ENCODE measurements around the gene KCNJ15.
A peak's percentile ranks its signal among the peaks of the same experiment; 100 is the strongest.

Gene KCNJ15

DNA sequence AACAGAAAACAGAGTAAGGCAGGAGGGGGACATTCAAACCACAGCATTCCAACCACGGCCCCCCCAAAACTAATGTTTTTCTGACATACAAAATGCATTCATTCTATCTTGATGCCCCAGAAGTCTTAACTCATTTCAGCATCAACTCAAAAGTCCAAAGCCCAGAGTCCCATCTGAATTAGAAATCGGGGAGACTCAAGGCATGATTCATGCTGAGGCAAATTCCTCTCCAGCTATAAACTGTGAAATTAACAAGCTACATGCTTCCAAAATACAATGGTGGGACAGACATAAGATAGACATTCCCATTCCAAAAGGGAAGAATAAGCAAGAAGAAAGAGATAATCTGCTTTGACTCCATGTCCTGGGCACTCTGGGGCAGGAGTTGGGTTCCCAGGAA lies 73.9 kb downstream of the KCNJ15 start:
- peak overlapping the region; percentile 2 for H3K9ac ChIP-seq (ENCODE audit: low read depth, low read length)
- no peaks in the 10 kb centered on the region for H3K9me3 ChIP-seq (replicated peaks; ENCODE audit: low read length)
- H3K27me3 ChIP-seq (ENCODE audit: control insufficient read depth, insufficient read depth, low read length) = no peaks in the 10 kb centered on the region
- no peak overlapping the region for H3K4me3 ChIP-seq (ENCODE audit: low read length)
- H3K36me3 ChIP-seq (ENCODE audit: insufficient read depth, low read length) = no peaks in the 10 kb centered on the region
- H3K4me2 ChIP-seq (ENCODE audit: low read length) = no peak overlapping the region
- peaks cover 72% of the 10 kb centered on the region for H3K4me1 ChIP-seq (ENCODE audit: control insufficient read depth, insufficient read depth, low read length)

DNA sequence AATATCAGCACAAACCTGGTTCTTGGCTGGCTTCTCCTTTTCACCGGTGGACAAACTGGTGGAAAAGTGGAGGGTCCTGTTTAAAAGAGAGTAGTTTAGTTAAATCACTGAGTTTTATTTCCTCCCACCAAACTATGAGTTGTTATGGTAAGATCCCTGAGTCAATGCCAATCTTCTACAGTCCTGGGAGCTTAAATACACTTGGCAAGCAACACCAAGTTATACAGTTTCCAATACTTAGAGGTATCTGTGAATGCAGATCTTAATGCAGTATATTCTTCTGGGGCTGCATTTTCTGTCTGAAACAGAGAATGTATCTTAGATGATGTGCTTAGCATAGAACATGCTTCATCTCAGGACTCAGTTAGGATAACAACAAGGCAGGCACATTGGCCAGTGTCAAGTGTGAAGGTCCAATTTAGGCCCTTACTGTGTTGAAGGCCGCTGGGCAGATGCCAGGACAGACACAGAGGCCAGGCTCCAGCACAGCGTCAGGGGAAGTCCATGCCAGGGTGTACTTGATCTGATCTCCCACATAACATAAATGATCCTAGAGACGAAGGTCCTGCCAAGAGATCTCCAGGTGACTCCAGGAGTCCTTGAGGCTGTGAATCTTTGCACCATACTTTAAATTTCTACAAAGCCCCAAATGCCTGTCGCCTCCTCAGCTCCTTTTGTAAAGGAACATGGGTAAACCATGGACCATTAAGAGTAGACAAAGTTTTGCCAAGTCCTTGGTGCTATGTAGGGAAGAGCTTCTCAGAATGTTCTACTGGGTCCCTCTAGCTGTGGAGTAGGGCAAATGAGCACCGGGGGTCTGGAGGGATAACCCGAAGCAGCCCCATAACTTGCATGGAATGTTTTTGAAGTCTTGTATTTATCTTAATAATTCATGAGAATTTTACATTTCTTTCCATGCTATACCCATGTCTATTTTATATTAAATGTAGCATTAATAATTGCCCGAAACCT lies 76.8 kb downstream of the KCNJ15 start:
- peak overlapping the region; percentile 3 for H3K9ac ChIP-seq (ENCODE audit: low read depth, low read length)
- peaks cover 45% of the 10 kb centered on the region for H3K4me1 ChIP-seq (ENCODE audit: control insufficient read depth, insufficient read depth, low read length)
- no peak overlapping the region for H3K4me3 ChIP-seq (ENCODE audit: low read length)
- no peaks in the 10 kb centered on the region for H3K9me3 ChIP-seq (replicated peaks; ENCODE audit: low read length)
- no peaks in the 10 kb centered on the region for H3K27me3 ChIP-seq (ENCODE audit: control insufficient read depth, insufficient read depth, low read length)
- H3K36me3 ChIP-seq (ENCODE audit: insufficient read depth, low read length) = no peaks in the 10 kb centered on the region
- H3K4me2 ChIP-seq (ENCODE audit: low read length) = no peak overlapping the region

DNA sequence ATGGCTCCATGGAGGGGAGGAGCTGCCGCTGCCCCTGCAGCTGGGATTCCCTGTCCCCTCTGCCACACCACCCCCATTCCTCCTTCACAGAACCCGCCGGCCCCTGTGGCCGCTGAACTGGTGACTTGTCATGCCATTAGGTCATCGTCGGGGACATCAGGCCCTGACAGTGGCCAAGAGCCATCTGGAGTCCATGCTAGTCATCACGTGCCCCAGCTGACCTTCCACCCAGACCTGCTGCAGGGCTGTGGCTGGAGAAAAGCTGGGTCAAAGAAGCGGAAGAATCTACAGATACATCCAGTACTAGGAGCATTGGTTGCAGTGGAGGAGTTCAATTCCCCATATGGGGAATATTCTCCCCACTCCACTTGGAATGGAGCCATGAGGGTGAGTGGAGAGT lies 78.1 kb downstream of the KCNJ15 start:
- H3K9me3 ChIP-seq (replicated peaks; ENCODE audit: low read length) = no peaks in the 10 kb centered on the region
- H3K4me3 ChIP-seq (ENCODE audit: low read length) = no peak overlapping the region
- H3K27me3 ChIP-seq (ENCODE audit: control insufficient read depth, insufficient read depth, low read length) = no peaks in the 10 kb centered on the region
- H3K9ac ChIP-seq (ENCODE audit: low read depth, low read length) = no peak overlapping the region
- H3K4me1 ChIP-seq (ENCODE audit: control insufficient read depth, insufficient read depth, low read length) = peaks cover 32% of the 10 kb centered on the region
- H3K4me2 ChIP-seq (ENCODE audit: low read length) = no peak overlapping the region
- H3K36me3 ChIP-seq (ENCODE audit: insufficient read depth, low read length) = no peaks in the 10 kb centered on the region

DNA sequence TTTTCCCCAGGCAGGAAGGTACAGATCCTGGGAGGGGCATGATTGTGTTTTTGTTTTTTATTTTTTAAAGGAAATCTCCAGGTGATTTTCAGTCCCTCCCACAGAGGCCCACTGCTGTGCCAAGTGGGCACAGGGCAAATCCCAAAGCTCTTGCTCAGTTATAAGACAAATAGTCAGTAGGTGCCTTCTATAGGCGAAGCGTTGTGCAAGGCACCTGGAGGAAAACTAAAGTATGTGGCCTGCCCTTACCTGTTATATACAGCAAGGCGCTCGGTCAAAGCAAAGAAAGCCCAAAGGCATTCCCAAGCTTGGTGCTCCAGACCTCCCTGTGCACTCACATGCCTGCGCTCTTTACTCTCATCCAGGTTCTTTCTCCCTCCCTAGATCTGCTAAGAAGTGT lies 81.0 kb downstream of the KCNJ15 start:
- Histone ChIP-seq H3K4me1 (ENCODE audit: control insufficient read depth, insufficient read depth, low read length) (peaks cover 19% of the 10 kb centered on the region), H3K9ac (ENCODE audit: low read depth, low read length) (no peak overlapping the region), H3K27me3 (ENCODE audit: control insufficient read depth, insufficient read depth, low read length) (no peaks in the 10 kb centered on the region), H3K36me3 (ENCODE audit: insufficient read depth, low read length) (no peaks in the 10 kb centered on the region), H3K4me3 (ENCODE audit: low read length) (no peak overlapping the region), H3K4me2 (ENCODE audit: low read length) (no peak overlapping the region), H3K9me3 (replicated peaks; ENCODE audit: low read length) (no peaks in the 10 kb centered on the region)

DNA sequence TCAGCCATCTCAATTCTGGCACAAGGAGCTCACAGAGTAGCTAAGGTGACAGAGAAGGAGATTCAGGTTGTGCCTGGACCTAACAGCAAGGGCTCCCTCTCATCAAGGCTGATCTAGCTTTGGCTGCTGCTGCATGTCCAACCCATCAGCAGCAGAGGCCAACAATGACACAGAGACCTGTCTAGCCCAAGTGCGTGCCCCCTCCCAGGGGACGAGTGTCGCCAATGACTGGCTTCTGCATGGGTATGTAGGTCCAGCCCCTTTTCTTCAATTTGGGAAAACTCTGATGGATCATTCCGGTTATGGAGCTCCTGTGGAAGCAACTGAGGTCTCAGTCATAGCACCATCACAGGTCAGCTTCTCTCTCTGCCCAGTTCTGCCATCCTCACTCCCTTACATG lies 83.3 kb downstream of the KCNJ15 start:
- H3K36me3 ChIP-seq (ENCODE audit: insufficient read depth, low read length) = no peaks in the 10 kb centered on the region
- H3K9me3 ChIP-seq (replicated peaks; ENCODE audit: low read length) = no peaks in the 10 kb centered on the region
- H3K27me3 ChIP-seq (ENCODE audit: control insufficient read depth, insufficient read depth, low read length) = no peaks in the 10 kb centered on the region
- H3K4me3 ChIP-seq (ENCODE audit: low read length) = no peak overlapping the region
- no peak overlapping the region for H3K9ac ChIP-seq (ENCODE audit: low read depth, low read length)
- H3K4me1 ChIP-seq (ENCODE audit: control insufficient read depth, insufficient read depth, low read length) = peaks cover 21% of the 10 kb centered on the region
- no peak overlapping the region for H3K4me2 ChIP-seq (ENCODE audit: low read length)

DNA sequence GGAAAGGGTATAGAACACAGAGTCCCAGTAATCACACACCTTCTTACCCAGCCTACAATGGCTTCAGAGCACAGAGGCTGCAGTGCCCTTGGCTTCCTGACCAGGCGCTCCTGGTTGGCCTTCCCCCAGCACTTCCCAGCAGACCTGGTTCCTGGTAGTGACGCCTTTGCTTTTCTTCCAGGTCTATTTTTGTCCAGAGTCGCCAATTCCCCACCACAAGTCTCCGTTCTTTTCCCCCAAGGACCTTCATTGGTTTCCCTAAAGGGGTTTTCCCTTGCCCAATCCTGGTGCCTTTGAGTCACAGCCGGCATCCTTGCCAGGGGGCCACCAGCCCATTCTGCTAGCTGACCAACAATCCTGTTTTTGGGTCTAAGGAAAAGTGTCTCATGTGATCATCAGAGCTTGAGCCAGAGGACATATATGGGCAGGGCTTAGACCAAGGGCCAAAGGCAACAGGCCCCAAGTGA lies 84.8 kb downstream of the KCNJ15 start:
- Histone ChIP-seq H3K36me3 (ENCODE audit: insufficient read depth, low read length) (no peaks in the 10 kb centered on the region), H3K9me3 (replicated peaks; ENCODE audit: low read length) (no peaks in the 10 kb centered on the region), H3K4me1 (ENCODE audit: control insufficient read depth, insufficient read depth, low read length) (peaks cover 21% of the 10 kb centered on the region), H3K27me3 (ENCODE audit: control insufficient read depth, insufficient read depth, low read length) (no peaks in the 10 kb centered on the region), H3K9ac (ENCODE audit: low read depth, low read length) (no peak overlapping the region), H3K4me3 (ENCODE audit: low read length) (no peak overlapping the region), H3K4me2 (ENCODE audit: low read length) (no peak overlapping the region)

DNA sequence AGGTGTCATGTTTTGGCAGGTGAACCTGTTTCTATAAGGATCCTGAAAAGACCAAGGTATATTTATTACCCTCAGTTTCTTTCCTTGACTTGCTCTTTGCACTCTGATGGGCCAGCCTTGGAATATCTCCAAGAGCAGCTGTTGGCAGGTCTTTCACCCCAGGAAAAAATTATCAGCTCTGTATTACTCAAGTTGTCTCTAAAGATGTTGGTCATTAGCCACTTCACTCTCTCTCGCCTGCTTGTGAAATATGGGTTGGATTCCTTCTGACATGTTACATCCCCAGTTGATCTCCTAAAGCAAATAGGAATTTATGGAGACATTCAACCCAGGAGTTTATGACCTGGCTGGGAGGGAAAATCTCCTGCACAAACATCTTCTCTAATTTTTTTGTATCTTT lies 85.9 kb downstream of the KCNJ15 start:
- H3K27me3 ChIP-seq (ENCODE audit: control insufficient read depth, insufficient read depth, low read length) = no peaks in the 10 kb centered on the region
- no peak overlapping the region for H3K4me3 ChIP-seq (ENCODE audit: low read length)
- H3K9me3 ChIP-seq (replicated peaks; ENCODE audit: low read length) = no peaks in the 10 kb centered on the region
- no peaks in the 10 kb centered on the region for H3K36me3 ChIP-seq (ENCODE audit: insufficient read depth, low read length)
- H3K4me2 ChIP-seq (ENCODE audit: low read length) = no peak overlapping the region
- H3K4me1 ChIP-seq (ENCODE audit: control insufficient read depth, insufficient read depth, low read length) = peaks cover 21% of the 10 kb centered on the region
- no peak overlapping the region for H3K9ac ChIP-seq (ENCODE audit: low read depth, low read length)

DNA sequence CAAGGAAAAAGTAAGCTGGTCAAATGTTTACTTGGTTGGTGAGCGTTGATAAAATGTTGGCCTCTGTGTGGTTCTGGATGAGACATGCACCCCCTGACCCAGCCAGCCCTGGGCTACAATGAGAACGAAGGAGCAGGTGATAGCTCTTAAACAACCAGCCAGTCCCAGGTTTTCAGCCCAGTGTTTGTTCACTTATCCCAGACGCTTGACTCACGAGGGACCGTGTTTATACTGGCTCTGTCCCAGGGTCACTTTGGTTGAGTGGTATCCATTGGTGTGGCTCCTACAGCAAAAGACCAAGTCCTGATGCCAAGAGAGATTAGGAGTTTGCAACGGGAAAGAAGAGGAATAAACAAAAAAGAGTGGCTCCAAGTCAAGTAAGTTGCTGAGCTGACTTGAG lies 86.9 kb downstream of the KCNJ15 start:
- Histone ChIP-seq H3K27me3 (ENCODE audit: control insufficient read depth, insufficient read depth, low read length) (no peaks in the 10 kb centered on the region), H3K9ac (ENCODE audit: low read depth, low read length) (peak overlapping the region; percentile 7), H3K4me1 (ENCODE audit: control insufficient read depth, insufficient read depth, low read length) (peaks cover 26% of the 10 kb centered on the region), H3K4me2 (ENCODE audit: low read length) (peak overlapping the region; percentile 42), H3K9me3 (replicated peaks; ENCODE audit: low read length) (no peaks in the 10 kb centered on the region), H3K36me3 (ENCODE audit: insufficient read depth, low read length) (no peaks in the 10 kb centered on the region), H3K4me3 (ENCODE audit: low read length) (peak overlapping the region; percentile 15)

DNA sequence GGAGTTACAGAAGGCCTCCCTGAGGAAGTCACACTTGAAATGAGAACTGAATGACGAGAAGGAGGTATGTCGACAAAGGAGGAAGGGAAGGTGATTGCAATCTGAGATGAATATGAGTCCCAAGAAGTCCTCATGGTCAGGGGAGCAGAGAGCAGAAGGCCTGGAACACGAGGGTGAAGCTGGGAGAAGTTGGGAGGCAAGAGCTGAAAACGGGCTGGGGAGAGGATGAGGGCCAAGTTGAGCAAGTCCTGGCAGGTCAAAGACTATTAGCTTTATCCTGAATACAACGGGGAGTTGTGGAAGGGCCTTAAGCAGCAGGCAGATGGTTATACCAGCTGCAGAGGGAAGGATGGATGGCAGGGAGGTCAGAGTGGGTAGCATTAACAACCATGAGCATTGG lies 89.5 kb downstream of the KCNJ15 start:
- H3K27me3 ChIP-seq (ENCODE audit: control insufficient read depth, insufficient read depth, low read length) = no peaks in the 10 kb centered on the region
- no peak overlapping the region for H3K4me3 ChIP-seq (ENCODE audit: low read length)
- H3K4me2 ChIP-seq (ENCODE audit: low read length) = no peak overlapping the region
- H3K36me3 ChIP-seq (ENCODE audit: insufficient read depth, low read length) = no peaks in the 10 kb centered on the region
- no peak overlapping the region for H3K9ac ChIP-seq (ENCODE audit: low read depth, low read length)
- no peaks in the 10 kb centered on the region for H3K9me3 ChIP-seq (replicated peaks; ENCODE audit: low read length)
- H3K4me1 ChIP-seq (ENCODE audit: control insufficient read depth, insufficient read depth, low read length) = peaks cover 52% of the 10 kb centered on the region

DNA sequence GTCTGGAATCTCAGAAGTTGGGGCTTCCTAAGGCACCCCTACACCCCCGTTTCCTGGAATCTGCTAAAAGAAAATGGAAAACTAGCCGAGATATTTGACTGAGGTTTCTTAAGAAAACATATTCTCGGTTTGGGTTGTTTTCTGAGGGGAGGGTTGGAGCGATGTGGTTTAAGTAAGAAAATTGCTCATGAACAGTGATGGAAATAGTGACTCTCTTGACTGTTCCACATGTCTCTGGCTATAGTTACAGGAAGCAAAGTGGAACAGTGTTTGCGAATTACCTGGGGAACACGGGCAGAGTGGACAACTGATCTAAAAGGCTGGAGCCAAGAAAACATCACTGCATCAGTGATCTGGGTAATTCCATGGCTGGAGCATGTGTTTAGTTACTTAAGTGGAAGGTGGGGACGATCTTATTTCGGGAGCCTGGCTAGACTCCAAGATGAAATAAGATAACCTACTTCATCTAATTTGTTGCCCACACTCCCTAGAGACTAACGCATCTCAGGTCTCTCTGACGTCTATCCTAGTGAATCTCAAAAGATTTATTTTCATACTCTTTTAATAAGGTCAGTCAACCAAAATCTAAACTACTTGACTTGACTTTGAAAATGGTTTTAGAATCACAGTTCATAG lies 92.4 kb downstream of the KCNJ15 start:
- Histone ChIP-seq H3K4me1 (ENCODE audit: control insufficient read depth, insufficient read depth, low read length) (peaks cover 58% of the 10 kb centered on the region), H3K9me3 (replicated peaks; ENCODE audit: low read length) (no peaks in the 10 kb centered on the region), H3K4me2 (ENCODE audit: low read length) (peak overlapping the region; percentile 1), H3K9ac (ENCODE audit: low read depth, low read length) (peak overlapping the region; percentile 92), H3K36me3 (ENCODE audit: insufficient read depth, low read length) (no peaks in the 10 kb centered on the region), H3K4me3 (ENCODE audit: low read length) (no peak overlapping the region), H3K27me3 (ENCODE audit: control insufficient read depth, insufficient read depth, low read length) (no peaks in the 10 kb centered on the region)

DNA sequence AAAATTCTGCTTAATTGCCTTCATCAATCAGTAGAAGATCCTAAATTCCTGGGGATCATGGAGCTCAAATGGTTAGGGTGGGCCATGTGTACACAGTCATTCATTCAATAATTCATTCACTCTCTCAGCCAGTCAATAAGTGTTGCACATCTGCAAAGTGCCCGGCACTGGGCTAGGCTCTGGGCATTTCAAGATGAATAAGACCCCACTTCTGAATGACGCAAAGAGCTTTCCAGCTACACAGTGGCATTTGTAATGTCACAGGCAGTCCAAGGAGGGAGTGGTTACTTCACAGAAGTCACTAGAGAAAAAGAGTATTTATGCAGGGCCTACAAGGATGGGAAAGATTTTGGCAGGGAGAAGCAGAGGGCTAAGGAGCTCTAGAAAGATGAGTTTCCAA lies 93.2 kb downstream of the KCNJ15 start:
- H3K4me3 ChIP-seq (ENCODE audit: low read length) = no peak overlapping the region
- peak overlapping the region; percentile 92 for H3K9ac ChIP-seq (ENCODE audit: low read depth, low read length)
- no peaks in the 10 kb centered on the region for H3K36me3 ChIP-seq (ENCODE audit: insufficient read depth, low read length)
- no peaks in the 10 kb centered on the region for H3K9me3 ChIP-seq (replicated peaks; ENCODE audit: low read length)
- no peak overlapping the region for H3K4me2 ChIP-seq (ENCODE audit: low read length)
- H3K4me1 ChIP-seq (ENCODE audit: control insufficient read depth, insufficient read depth, low read length) = peaks cover 61% of the 10 kb centered on the region
- no peaks in the 10 kb centered on the region for H3K27me3 ChIP-seq (ENCODE audit: control insufficient read depth, insufficient read depth, low read length)

Measured in skeletal muscle satellite cell (primary cell).